Natural killer cell (primary cell): ENCODE measurements around the gene TNFRSF21. TPM values are rescaled to one million over a fixed set of nuclear protein-coding genes. Genes with fewer than 3 reads are reported as not detected.

ENCODE experiments used
- ATAC-seq, 3 donors: fragments of 150-1000 bp in 2 of 3; fragments of 200-7000 bp in 1 of 3; cut with Tn5 transposase; 1 replicate in 1 of 3; 2 replicates in 2 of 3; pipeline ENCODE4 v1.10.0; 2021; ENCODE audit warnings: mild to moderate bottlenecking in 2 of 3, moderate library complexity in 2 of 3
- DNase-seq, 2 donors: peaks; one replicate each; pipeline versions ENCODE4 v3.0.0 to v3.0.0-alpha.2; 2013 to 2021; ENCODE audit warnings: mixed read lengths in 1 of 2
- H3K27ac ChIP-seq: one replicate; pipeline ENCODE4 v1.5.1; 2013; ENCODE audit warnings: mild to moderate bottlenecking, low read length
- H3K27me3 ChIP-seq: one replicate; pipeline ENCODE4 v1.6.1; 2013; ENCODE audit warnings: low read length; ENCODE audit not compliant: control insufficient read depth, insufficient read depth
- H3K36me3 ChIP-seq: one replicate; pipeline ENCODE4 v1.6.1; 2013; ENCODE audit warnings: low read length; ENCODE audit not compliant: control insufficient read depth, insufficient read depth
- H3K4me1 ChIP-seq: one replicate; pipeline ENCODE4 v1.6.1; 2013; ENCODE audit warnings: low read length; ENCODE audit not compliant: control insufficient read depth, insufficient read depth
- H3K4me3 ChIP-seq: one replicate; pipeline ENCODE4 v1.5.1; 2013; ENCODE audit warnings: low read length
- H3K9me3 ChIP-seq: one replicate; pipeline ENCODE4 v1.6.1; 2013; ENCODE audit warnings: low read length; ENCODE audit not compliant: control insufficient read depth, insufficient read depth
- H3K27ac Mint-ChIP-seq, 2 donors: one replicate each; pipeline ENCODE4 v1.8.0; 2022; ENCODE audit warnings: mild to moderate bottlenecking in 2 of 2, mixed read lengths in 2 of 2, moderate library complexity in 1 of 2
- H3K27me3 Mint-ChIP-seq, 2 donors: one replicate each; pipeline ENCODE4 v1.8.0; 2022; ENCODE audit warnings: low read depth in 2 of 2, mixed read lengths in 2 of 2
- H3K36me3 Mint-ChIP-seq: one replicate; pipeline ENCODE4 v1.8.0; 2022; ENCODE audit warnings: mixed read lengths
- H3K4me1 Mint-ChIP-seq, 2 donors: one replicate each; pipeline ENCODE4 v1.8.0; 2022; ENCODE audit warnings: mixed read lengths in 2 of 2
- H3K4me3 Mint-ChIP-seq: one replicate; pipeline ENCODE4 v1.8.0; 2022; ENCODE audit warnings: mild to moderate bottlenecking, moderate library complexity, mixed read lengths
- H3K9me3 Mint-ChIP-seq, 2 donors: one replicate each; pipeline ENCODE4 v1.8.0; 2022; ENCODE audit warnings: mixed read lengths in 2 of 2
- WGBS: methylation state at CpG from one replicate; pipeline ENCODE4 v1.1.7; 2013; ENCODE audit warnings: missing lambda C conversion rate; ENCODE audit not compliant: insufficient coverage; 5-methylcytosine and 5-hydroxymethylcytosine counted together
- intact Hi-C: fragments of 100-400 bp; cut with micrococcal nuclease; formaldehyde crosslinking; loops from one replicate; pipeline ENCODE4 v1.14.2; 2022
- total RNA-seq, 4 donors: library from RNA; stranded (reverse); fragments of 120-200 nt in 1 of 4; gene quantifications; one replicate each; pipeline versions ENCODE4 v1.2.3 to v1.2.4, GENCODE V29; 2013 to 2022
- TF ChIP-seq, protein P1 (sequence below): fragments of 200-600 bp; IDR thresholded peaks from one replicate; pipeline ENCODE4 v1.8.0; 2022; ENCODE audit warnings: antibody characterized with exemption

Gene TNFRSF21
- total RNA-seq, 3 donors from 2014 or later (not counting 1 experiment from before 2014, with no cell fraction given) = 0.58 to 0.92 TPM; not detected in 1

GRCh38 chr6:47207261-47207660 lies 102.4 kb downstream of the TNFRSF21 start:
- Histone ChIP-seq H3K4me1 (peaks cover 2% of the 10 kb centered on the region), H3K27ac (no peak overlapping the region), H3K9me3 (no peaks in the 10 kb centered on the region), H3K36me3 (no peaks in the 10 kb centered on the region), H3K4me3 (no peak overlapping the region), H3K27me3 (no peaks in the 10 kb centered on the region)
- Mint-ChIP-seq H3K36me3 (no peaks in the 10 kb centered on the region), H3K27me3 (peaks cover 0 to 3% of the 10 kb centered on the region in 2 donors), H3K4me3 (no peak overlapping the region), H3K9me3 (peaks cover 0 to 4% of the 10 kb centered on the region in 2 donors), H3K27ac (no peak overlapping the region), H3K4me1 (peaks cover 0 to 5% of the 10 kb centered on the region in 2 donors)
- intact Hi-C loops = no loop called here
- ATAC-seq (no peak), DNase-seq (no peak)
- WGBS = no CpG with 5 or more reads among the region's 2 CpGs
- TF ChIP-seq, protein P1, sequence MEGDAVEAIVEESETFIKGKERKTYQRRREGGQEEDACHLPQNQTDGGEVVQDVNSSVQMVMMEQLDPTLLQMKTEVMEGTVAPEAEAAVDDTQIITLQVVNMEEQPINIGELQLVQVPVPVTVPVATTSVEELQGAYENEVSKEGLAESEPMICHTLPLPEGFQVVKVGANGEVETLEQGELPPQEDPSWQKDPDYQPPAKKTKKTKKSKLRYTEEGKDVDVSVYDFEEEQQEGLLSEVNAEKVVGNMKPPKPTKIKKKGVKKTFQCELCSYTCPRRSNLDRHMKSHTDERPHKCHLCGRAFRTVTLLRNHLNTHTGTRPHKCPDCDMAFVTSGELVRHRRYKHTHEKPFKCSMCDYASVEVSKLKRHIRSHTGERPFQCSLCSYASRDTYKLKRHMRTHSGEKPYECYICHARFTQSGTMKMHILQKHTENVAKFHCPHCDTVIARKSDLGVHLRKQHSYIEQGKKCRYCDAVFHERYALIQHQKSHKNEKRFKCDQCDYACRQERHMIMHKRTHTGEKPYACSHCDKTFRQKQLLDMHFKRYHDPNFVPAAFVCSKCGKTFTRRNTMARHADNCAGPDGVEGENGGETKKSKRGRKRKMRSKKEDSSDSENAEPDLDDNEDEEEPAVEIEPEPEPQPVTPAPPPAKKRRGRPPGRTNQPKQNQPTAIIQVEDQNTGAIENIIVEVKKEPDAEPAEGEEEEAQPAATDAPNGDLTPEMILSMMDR = no peak

- H3K4me1 ChIP-seq = peaks cover 2% of the 10 kb centered on the region
- TF ChIP-seq, protein P1 = no peak
- H3K36me3 ChIP-seq = no peaks in the 10 kb centered on the region
- no peaks in the 10 kb centered on the region for H3K9me3 ChIP-seq
- H3K4me3 Mint-ChIP-seq = no peak overlapping the region
- H3K9me3 Mint-ChIP-seq = peaks cover 0 to 2% of the 10 kb centered on the region in 2 donors
- no peaks in the 10 kb centered on the region for H3K27me3 ChIP-seq
- H3K27me3 Mint-ChIP-seq = peaks cover 0 to 3% of the 10 kb centered on the region in 2 donors
- H3K27ac Mint-ChIP-seq = no peak overlapping the region
- no peak overlapping the region for H3K4me3 ChIP-seq
- intact Hi-C loops = no loop called here
- no peaks in the 10 kb centered on the region for H3K36me3 Mint-ChIP-seq
- no peak for DNase-seq
- no peak overlapping the region for H3K27ac ChIP-seq
- H3K4me1 Mint-ChIP-seq = peaks cover 0 to 5% of the 10 kb centered on the region in 2 donors
- no peak for ATAC-seq
Observed at GRCh38 chr6:47206626-47207025, 103.1 kb downstream of the TNFRSF21 start.

- H3K27ac ChIP-seq = no peak overlapping the region
- 70% methylated on average over 2 of the region's 2 CpGs for WGBS
- H3K27me3 ChIP-seq = no peaks in the 10 kb centered on the region
- no peaks in the 10 kb centered on the region for H3K36me3 Mint-ChIP-seq
- H3K9me3 ChIP-seq = no peaks in the 10 kb centered on the region
- no peak overlapping the region for H3K4me3 ChIP-seq
- H3K27ac Mint-ChIP-seq = no peak overlapping the region
- intact Hi-C loops = no loop called here
- ATAC-seq (no peak), DNase-seq (no peak)
- H3K9me3 Mint-ChIP-seq = peaks cover 0 to 11% of the 10 kb centered on the region in 2 donors
- H3K4me3 Mint-ChIP-seq = no peak overlapping the region
- no peaks in the 10 kb centered on the region for H3K36me3 ChIP-seq
- H3K4me1 Mint-ChIP-seq = peaks cover 0 to 5% of the 10 kb centered on the region in 2 donors
- TF ChIP-seq, protein P1 = no peak
- H3K4me1 ChIP-seq = peaks cover 2% of the 10 kb centered on the region
- peaks cover 0 to 3% of the 10 kb centered on the region in 2 donors for H3K27me3 Mint-ChIP-seq
Observed at GRCh38 chr6:47203938-47204611, 105.6 kb downstream of the TNFRSF21 start.
